Large intestine (tissue), 3 donors: ENCODE measurements around the gene IGSF8. TPM values are rescaled to one million over a fixed set of nuclear protein-coding genes. Genes with fewer than 3 reads are reported as not detected.
"Not testable (repeated sequence)": the region's sequence is repeated elsewhere in the genome, so short reads cannot be mapped to it uniquely, and the experiment has no call there.

ENCODE experiments used
- DNase-seq, 2 donors: peaks; one replicate each; pipeline versions ENCODE4 v3.0.0 to v3.0.0-alpha.2; 2013
- H3K27ac ChIP-seq: one replicate; pipeline ENCODE4 v1.5.1; 2013; ENCODE audit warnings: low read length
- H3K27me3 ChIP-seq: 2 replicates; pipeline ENCODE4 v1.6.1; 2013; ENCODE audit warnings: low read length; ENCODE audit not compliant: control insufficient read depth, insufficient read depth
- H3K36me3 ChIP-seq: 2 replicates; pipeline ENCODE4 v1.6.1; 2013; ENCODE audit warnings: low read length; ENCODE audit not compliant: control insufficient read depth, insufficient read depth
- H3K4me1 ChIP-seq: one replicate; pipeline ENCODE4 v1.6.1; 2013; ENCODE audit warnings: low read length; ENCODE audit not compliant: control insufficient read depth, insufficient read depth
- H3K4me3 ChIP-seq: one replicate; pipeline ENCODE4 v1.5.1; 2013; ENCODE audit warnings: low read length
- H3K9me3 ChIP-seq: one replicate; pipeline ENCODE4 v1.6.1; 2013; ENCODE audit warnings: mild to moderate bottlenecking, low read depth, low read length, moderate library complexity; ENCODE audit not compliant: control insufficient read depth
- WGBS: methylation state at CpG from one replicate; pipeline ENCODE4 v1.1.5; 2013; ENCODE audit warnings: low lambda C conversion rate; ENCODE audit not compliant: insufficient coverage; 5-methylcytosine and 5-hydroxymethylcytosine counted together
- polyA plus RNA-seq: library from polyadenylated mRNA; unstranded; fragments of 120-200 nt; gene quantifications from one replicate; pipeline ENCODE4 v1.2.1, GENCODE V29; 2013

IGSF8 gene
- polyA plus RNA-seq, 1 donor: 31.0 TPM

- no peak overlapping the region for H3K27ac ChIP-seq
- no peaks in the 10 kb centered on the region for H3K9me3 ChIP-seq
- H3K27me3 ChIP-seq: peaks cover 21% of the 10 kb centered on the region
- no CpG with 5 or more reads among the region's 8 CpGs for WGBS
- no peaks in the 10 kb centered on the region for H3K4me1 ChIP-seq
- DNase-seq: no peak
- H3K36me3 ChIP-seq: no peaks in the 10 kb centered on the region
- no peak overlapping the region for H3K4me3 ChIP-seq
Observed at GRCh38 chr1:160117709-160118183, 19.3 kb upstream of the IGSF8 start.

- no peak for DNase-seq
- Histone ChIP-seq H3K27me3 (peaks cover 21% of the 10 kb centered on the region), H3K36me3 (no peaks in the 10 kb centered on the region), H3K27ac (no peak overlapping the region), H3K9me3 (no peaks in the 10 kb centered on the region), H3K4me3 (no peak overlapping the region), H3K4me1 (no peaks in the 10 kb centered on the region)
- WGBS: no CpG with 5 or more reads among the region's 1 CpG
Observed at GRCh38 chr1:160117300-160117699, 18.9 kb upstream of the IGSF8 start.

GRCh38 chr1:160116283-160117147, 18.1 kb upstream of the IGSF8 start:
- no peak for DNase-seq
- Histone ChIP-seq H3K27me3 (peaks cover 21% of the 10 kb centered on the region), H3K9me3 (no peaks in the 10 kb centered on the region), H3K36me3 (no peaks in the 10 kb centered on the region), H3K27ac (no peak overlapping the region), H3K4me1 (no peaks in the 10 kb centered on the region), H3K4me3 (no peak overlapping the region)
- no CpG with 5 or more reads among the region's 12 CpGs for WGBS

- no peaks in the 10 kb centered on the region for H3K36me3 ChIP-seq
- H3K27me3 ChIP-seq: peaks cover 21% of the 10 kb centered on the region
- WGBS: 67% methylated on average over 1 of the region's 16 CpGs
- no peak within 1 kb of the TSS for H3K27ac ChIP-seq
- no peaks in the 10 kb centered on the region for H3K4me1 ChIP-seq
- no peak for DNase-seq
- H3K4me3 ChIP-seq: no peak within 1 kb of the TSS
- no peaks in the 10 kb centered on the region for H3K9me3 ChIP-seq
Observed at GRCh38 chr1:160115545-160116282, 17.3 kb upstream of the IGSF8 start, which contains the start of gene ATP1A2. ATP1A2 (plus strand) TSS chr1:160115759; CDS start chr1:160115862, 103 bp downstream.

- H3K27ac ChIP-seq: no peak overlapping the region
- H3K36me3 ChIP-seq: no peaks in the 10 kb centered on the region
- H3K4me3 ChIP-seq: no peak overlapping the region
- H3K27me3 ChIP-seq: peaks cover 21% of the 10 kb centered on the region
- no CpG with 5 or more reads among the region's 4 CpGs for WGBS
- DNase-seq: no peak
- H3K9me3 ChIP-seq: no peaks in the 10 kb centered on the region
- no peaks in the 10 kb centered on the region for H3K4me1 ChIP-seq
Observed at GRCh38 chr1:160114085-160114484, 15.7 kb upstream of the IGSF8 start.

- Histone ChIP-seq H3K36me3 (no peaks in the 10 kb centered on the region), H3K4me3 (no peak overlapping the region), H3K27me3 (peaks cover 21% of the 10 kb centered on the region), H3K27ac (no peak overlapping the region), H3K9me3 (no peaks in the 10 kb centered on the region), H3K4me1 (no peaks in the 10 kb centered on the region)
- no peak for DNase-seq
- no CpG with 5 or more reads among the region's 8 CpGs for WGBS
Observed at GRCh38 chr1:160113407-160113806, 15.0 kb upstream of the IGSF8 start.

GRCh38 chr1:160112357-160112756, 13.9 kb upstream of the IGSF8 start:
- H3K27me3 ChIP-seq: peaks cover 18% of the 10 kb centered on the region
- no peak for DNase-seq
- WGBS: no CpG with 5 or more reads among the region's 12 CpGs
- no peak overlapping the region for H3K27ac ChIP-seq
- no peak overlapping the region for H3K4me3 ChIP-seq
- H3K4me1 ChIP-seq: no peaks in the 10 kb centered on the region
- H3K36me3 ChIP-seq: no peaks in the 10 kb centered on the region
- no peaks in the 10 kb centered on the region for H3K9me3 ChIP-seq

GRCh38 chr1:160111462-160111861, 13.0 kb upstream of the IGSF8 start:
- not testable (repeated sequence) for H3K4me3 ChIP-seq, H3K27ac ChIP-seq, H3K4me1 ChIP-seq, H3K36me3 ChIP-seq, H3K9me3 ChIP-seq, DNase-seq
- WGBS: 93% methylated on average over 4 of the region's 10 CpGs
- H3K27me3 ChIP-seq: peaks cover 13% of the 10 kb centered on the region

GRCh38 chr1:160109686-160110085, 11.3 kb upstream of the IGSF8 start:
- no peaks in the 10 kb centered on the region for H3K27me3 ChIP-seq
- H3K4me3 ChIP-seq: no peak overlapping the region
- no CpG with 5 or more reads among the region's 4 CpGs for WGBS

GRCh38 chr1:160108888-160109662, 10.7 kb upstream of the IGSF8 start:
- no CpG with 5 or more reads among the region's 6 CpGs for WGBS
- DNase-seq: no peak

More at GRCh38 chr1:160109686-160110085, 11.3 kb upstream of the IGSF8 start:
- Histone ChIP-seq H3K9me3 (no peaks in the 10 kb centered on the region), H3K4me1 (no peaks in the 10 kb centered on the region), H3K27ac (no peak overlapping the region), H3K36me3 (no peaks in the 10 kb centered on the region)
- no peak for DNase-seq

More at GRCh38 chr1:160108888-160109662, 10.7 kb upstream of the IGSF8 start:
- Histone ChIP-seq H3K27me3 (no peaks in the 10 kb centered on the region), H3K36me3 (no peaks in the 10 kb centered on the region), H3K4me3 (no peak overlapping the region), H3K9me3 (no peaks in the 10 kb centered on the region), H3K27ac (no peak overlapping the region), H3K4me1 (no peaks in the 10 kb centered on the region)
